Raji (cell line): ENCODE results near the gene PSMC4.
A peak's percentile ranks its signal among the peaks of the same experiment; 100 is the strongest.

Experiments used
- POLR2A ChIP-seq: IDR thresholded peaks from 2 replicates; pipeline ENCODE4 v1.6.1; 2011; ENCODE audit warnings: low read depth, low read length, control low read depth; ENCODE audit not compliant: insufficient read depth

PSMC4 gene

DNA sequence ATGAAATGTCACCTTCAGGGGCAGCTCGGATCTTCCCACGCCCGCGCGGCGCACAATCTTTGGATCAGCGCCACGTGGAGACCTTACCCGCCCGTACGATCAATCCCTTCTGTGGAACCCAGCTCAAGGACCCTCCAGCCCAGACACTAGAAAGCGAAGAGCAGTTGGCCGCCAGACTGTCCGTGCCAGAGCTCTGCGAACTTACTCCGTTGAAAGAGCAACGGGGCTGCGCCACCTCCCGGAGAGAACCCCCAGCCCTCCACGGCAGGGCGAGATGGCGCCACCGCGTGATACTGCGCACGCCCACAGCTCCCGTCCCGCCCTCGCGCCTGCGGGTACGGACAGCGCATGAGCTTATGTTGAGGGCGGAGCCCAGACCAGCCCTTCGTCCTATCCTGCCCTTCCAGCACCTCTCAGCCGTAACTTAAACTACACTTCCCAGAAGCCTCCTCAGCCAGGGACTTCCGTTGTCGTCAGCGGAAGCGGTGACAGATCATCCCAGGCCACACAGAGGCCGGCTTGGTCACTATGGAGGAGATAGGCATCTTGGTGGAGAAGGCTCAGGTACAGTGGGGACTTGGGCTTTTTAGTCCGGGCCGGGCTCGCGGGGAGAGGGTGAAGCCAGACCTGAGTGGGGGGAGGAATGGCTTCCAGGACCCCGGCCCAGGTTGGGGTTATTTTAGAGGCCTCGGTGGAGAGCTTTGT, at the start of gene PSMC4:
PSMC4 (plus strand) TSS at position 491 of the 705 bp plus-strand sequence; CDS start at position 529, 38 bp downstream.
- TF ChIP-seq POLR2A = peak; percentile 79

DNA sequence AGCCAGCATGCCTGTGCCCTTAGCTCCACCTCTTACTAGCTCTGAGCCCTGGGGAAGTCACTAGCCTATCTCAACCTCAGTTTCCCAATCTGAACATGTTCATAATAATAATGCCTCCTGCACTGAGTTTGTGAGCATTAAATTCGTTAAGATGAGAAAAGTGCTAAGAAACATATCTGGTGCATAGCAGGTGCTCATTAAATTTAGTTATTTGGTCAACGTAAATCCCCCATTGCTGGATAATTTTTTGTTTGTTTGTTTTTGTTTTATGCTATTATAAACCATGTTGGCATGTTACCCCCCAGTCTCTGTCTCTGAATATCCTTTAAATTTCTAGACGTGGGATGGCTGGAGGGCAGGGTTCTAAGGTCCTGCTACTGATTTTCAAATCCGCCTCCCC, 47.1 kb upstream of the PSMC4 start:
- TF ChIP-seq POLR2A = no peak

- no peak for TF ChIP-seq POLR2A
Observed at GRCh38 chr19:39924389-39924788, 46.6 kb upstream of the PSMC4 start.

- no peak for TF ChIP-seq POLR2A
Observed at GRCh38 chr19:39924952-39925351, 46.0 kb upstream of the PSMC4 start.

DNA sequence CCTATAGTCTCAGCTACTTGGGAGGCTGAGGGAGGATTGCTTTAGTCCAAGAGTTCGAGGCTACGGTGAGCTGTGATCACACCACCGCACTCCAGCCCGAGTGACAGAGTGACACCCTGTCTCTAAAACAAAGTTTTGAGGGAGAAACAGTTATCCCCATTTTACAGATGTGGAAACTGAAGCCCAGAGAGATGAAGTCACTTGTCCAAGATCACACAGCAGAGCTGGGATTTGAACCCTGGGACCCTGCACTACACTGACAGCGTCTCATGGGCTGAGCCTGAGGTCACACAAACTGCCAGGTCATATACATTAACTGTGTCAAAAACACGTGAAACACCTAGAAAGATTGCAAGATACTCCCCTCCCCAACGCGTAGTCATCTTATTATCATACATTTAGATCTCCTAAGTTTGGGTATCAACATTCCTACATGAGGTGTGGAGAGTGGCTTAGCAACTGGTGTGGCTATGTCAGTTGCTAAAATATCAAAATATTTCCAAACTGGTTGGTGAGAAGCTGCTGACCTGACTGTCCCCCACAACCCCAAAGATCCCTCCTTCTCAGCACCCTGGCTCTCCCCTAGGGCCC, 44.7 kb upstream of the PSMC4 start:
- no peak for TF ChIP-seq POLR2A

- no peak for TF ChIP-seq POLR2A
Observed at GRCh38 chr19:39927076-39927475, 43.9 kb upstream of the PSMC4 start.

DNA sequence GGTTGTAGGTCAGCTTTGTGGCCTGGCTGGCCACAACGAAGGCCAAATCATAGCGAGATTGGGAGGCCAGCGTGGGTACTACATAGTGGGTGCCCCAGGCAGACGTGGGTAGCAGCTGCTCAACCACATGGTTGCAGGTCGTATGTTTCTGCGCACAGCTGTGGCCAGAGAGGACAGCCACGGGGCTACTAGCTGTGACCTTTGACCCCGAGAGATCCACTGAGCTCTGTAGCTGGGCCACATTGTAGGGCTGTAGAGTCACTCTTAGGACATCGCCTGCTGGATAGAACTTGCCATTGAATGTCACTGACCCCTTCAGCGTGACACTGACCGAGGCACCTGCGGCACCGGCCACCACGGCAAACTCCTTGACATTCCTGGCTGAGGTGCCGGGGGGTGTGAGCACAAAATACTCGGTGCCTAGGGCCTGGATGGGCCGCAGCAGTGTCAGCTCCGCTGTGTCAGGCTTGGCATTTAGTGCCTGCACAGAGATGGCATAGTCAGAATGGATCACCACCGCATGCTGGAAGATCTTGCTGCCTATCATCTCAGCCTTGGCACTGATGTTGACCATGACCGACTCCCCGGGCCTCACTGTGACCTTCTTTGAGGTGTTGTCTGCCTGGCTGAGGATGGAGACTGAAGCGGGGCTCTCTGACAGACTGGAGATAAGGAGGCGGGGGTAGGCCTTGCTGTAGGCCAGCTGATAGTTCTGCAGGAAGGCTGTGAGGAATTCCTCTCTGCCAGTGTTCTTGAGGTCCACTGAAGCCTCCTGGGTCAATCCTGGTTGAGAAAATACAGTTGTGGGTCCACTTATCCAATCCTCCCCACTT, 43.2 kb upstream of the PSMC4 start:
- TF ChIP-seq POLR2A = no peak

- no peak for TF ChIP-seq POLR2A
Observed at GRCh38 chr19:39928357-39928725, 42.6 kb upstream of the PSMC4 start.

DNA sequence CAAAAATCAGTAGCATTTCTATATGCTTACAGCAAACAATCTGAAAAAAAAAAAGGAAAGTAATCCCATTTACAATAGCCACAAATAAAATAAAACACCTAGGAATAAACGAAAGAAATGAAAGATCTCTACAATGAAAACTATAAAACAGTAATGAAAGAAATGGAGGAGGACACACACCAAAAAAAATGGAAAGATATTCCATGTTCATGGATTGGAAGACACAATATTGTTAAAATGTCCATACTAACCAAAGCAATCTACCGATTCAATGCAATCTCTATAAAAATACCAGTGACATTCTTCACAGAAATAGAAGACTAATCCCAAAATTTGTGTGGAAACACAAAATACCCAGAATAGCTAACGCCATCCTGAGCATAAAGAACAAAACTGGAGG, 41.2 kb upstream of the PSMC4 start:
- no peak for TF ChIP-seq POLR2A

- TF ChIP-seq POLR2A = no peak
Observed at GRCh38 chr19:39934584-39935363, 36.2 kb upstream of the PSMC4 start, which contains the start of gene FCGBP. Gene FCGBP (minus strand): TSS chr19:39934634.

DNA sequence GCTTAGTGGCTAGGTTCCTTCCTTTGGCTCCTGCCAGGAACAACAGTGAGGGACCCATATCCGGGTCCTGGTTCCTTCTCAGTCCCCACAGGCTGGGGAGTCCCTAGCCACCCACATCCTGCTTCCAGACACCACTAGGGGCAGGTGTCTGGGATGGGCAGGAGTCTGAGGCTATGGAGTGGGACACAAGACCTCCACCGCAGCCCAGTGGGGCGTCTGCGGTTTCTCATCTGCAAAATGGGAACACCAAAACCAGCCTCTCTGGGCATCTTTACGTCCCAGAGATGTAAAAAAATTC, 35.7 kb upstream of the PSMC4 start:
- no peak for TF ChIP-seq POLR2A

DNA sequence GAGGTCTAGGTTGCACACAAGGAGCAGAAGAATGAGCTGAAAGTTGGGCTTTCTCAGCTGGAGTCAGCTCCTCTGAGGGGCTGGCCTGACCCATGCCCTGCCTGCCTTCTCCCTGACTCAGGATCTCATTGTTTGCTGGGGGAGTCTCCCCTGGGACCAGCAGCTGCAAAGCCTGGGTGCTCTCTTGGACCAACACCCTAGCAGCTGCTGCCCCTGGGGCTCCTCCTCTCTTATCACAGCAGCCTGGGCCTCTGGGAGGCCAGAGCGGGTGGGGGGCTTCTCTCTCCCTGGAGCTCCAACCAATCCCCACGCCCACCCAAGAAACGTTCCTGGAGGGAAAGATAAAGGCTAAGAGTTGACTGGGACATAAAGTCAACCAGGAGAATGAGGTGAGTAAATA, 34.9 kb upstream of the PSMC4 start:
- no peak for TF ChIP-seq POLR2A

- TF ChIP-seq POLR2A = no peak
Observed at GRCh38 chr19:39936622-39937021, 34.3 kb upstream of the PSMC4 start.

DNA sequence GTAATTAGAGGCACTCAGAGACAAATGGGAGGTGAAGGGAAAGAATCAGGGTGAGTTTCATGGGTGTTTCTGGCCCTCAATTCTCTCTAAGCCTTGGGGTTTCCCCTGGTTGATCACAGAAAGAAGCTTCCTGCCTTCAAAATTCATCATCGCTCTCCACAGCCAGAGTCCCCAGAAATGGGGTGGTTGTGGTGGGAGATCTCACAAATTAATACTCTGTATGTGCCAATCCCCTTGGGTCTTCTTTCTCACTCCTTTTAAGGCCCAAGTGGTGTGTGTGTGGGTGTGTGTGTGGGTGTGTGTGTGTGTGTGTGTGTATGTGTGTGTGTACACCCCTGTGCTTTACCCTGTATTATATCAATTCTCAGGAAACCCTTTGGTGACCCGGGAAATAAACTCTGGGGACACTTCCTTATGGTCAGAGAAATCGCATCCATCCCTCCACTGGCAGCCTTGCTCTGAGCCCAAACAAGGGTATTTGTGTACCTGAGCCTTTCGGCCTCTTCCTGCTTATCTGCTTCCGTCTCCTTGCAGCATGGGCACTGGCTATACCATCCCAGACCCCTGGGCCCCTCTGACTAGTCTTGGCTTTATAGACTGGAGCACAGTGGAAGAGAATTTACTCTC, 33.8 kb upstream of the PSMC4 start:
- no peak for TF ChIP-seq POLR2A

DNA sequence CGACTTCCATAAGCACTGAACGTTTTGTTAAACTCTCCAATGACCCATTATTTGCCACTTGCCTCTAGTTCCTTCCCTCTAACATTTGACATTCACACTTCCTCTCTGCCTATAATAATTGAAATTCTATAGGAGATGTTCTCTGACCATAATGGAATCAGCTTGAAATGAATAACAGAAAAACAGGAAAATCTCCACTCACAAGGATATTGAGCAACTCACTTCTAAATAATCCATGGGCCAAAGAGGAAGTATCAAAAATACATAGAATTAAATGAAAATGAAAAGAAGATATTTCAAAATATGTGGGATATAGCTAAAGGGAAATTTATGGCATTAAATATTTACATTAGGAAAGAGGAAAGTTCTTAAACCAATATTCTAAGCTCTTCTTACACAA, 33.2 kb upstream of the PSMC4 start:
- no peak for TF ChIP-seq POLR2A
